Hindlimb muscle (tissue), 1 donor: ENCODE results near the gene LRRC8D. TPM values are rescaled to one million over a fixed set of nuclear protein-coding genes. Genes with fewer than 3 reads are reported as not detected.
A peak's percentile ranks its signal among the peaks of the same experiment; 100 is the strongest.

ENCODE experiments used
- DNase-seq: peaks from one replicate; pipeline ENCODE4 v3.0.0-alpha.2; 2013
- polyA plus RNA-seq: library from polyadenylated mRNA; unstranded; fragments of 120-200 nt; gene quantifications from one replicate; pipeline ENCODE4 v1.2.1, GENCODE V29; 2013; ENCODE audit not compliant: insufficient read length

Gene LRRC8D
- polyA plus RNA-seq, 1 donor: 7.5 TPM

- no peak for DNase-seq
Measured at GRCh38 chr1:89897347-89898133, 76.7 kb downstream of the LRRC8D start.

DNA sequence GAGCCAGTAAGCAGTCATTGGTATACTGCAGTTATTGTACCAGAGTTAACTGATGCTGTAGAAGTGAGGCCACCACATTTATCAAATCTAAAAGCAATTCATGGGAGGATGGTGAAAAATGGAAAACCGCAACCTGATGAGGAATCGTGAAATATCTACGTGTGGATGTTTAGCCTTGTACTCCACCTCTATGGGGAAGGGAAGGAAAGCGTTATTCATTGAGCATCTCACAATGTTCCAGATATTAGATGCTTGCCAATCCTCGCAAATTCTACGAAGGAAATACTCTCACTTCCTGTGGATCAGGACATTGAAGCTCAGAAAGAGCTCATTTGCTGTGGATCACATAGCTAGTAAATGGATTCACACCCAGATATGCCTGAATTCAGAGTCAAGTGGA is 77.3 kb downstream of the LRRC8D start:
- DNase-seq: no peak

- DNase-seq: no peak
Measured at GRCh38 chr1:89898695-89899470, 78.1 kb downstream of the LRRC8D start.

GRCh38 chr1:89900323-89900722 is 79.5 kb downstream of the LRRC8D start:
- no peak for DNase-seq

DNA sequence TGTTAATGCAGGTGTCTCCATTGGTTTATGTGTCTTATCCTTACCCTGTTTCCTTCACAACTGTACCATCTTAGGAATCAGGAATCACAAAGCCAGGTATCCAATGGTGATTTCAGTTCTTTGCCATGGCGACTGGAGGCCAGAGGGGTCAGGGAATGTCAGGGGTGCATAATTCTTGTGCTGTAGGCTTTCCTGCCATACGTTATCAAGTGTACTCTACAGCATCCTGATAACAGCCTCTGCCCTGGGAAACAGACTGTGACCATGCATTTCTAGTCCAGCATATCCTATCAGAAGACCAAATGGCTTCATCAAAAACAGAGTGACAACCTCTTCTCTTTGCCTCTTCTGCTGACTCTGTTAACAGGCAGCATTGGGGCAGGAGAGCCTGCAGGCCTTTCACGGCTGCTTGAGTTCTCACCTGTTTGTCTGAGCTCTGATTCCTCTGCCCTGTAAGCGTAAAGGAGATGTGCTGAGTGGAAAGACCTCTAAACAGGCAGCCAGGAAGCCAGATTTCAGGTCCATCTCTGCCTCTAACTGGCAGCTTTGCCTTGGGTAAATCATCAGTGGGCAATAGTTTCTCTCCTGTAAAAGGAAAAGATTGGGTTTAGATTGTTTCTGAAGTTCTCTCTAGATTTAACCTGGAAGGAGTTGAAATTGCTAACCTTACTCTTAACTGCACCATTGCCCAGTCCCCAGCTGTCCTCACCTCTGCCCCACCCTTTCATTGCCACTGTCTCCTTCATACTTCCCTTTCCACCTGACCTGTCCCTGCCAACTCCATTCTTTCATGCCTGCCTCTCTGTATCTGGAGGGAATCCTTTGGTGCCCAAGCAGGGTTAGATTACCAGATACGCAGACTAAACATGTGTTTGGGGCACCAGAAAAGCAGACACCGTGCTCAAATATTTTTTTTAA is 80.2 kb downstream of the LRRC8D start:
- no peak for DNase-seq

DNA sequence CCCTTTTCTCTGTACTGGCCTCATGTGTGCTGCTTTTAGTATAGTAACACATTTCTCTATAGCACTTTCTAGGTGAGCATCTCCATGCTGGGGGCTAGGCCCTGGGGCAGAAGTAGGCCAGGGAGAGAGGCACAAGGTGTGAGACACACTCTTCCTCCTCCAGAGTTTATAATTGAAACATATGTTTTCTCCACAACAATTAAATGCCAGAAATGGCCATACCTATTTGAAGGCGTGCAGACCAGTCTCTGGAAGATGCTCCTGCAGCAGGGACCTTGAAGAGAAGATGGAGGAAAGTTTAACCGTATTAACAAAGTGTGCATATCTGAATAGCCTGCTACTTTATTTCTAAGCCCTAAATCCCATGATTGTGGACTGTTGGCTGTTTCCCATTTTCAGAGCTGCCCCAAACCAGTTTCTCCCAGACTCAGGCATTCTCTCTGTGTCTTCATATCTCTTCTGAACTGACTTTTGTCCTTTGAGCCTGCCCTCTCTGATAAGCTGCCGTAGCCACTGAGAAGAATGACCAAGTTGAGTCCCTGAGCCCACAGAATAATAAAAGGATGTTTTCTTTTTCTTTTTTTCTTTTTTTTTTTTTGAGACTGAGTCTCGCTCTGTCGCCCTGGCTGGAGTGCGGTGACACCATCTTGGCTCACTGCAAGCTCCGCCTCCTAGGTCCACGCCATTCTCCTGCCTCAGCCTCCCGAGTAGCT is 81.3 kb downstream of the LRRC8D start:
- no peak for DNase-seq

GRCh38 chr1:89903550-89903949 is 82.7 kb downstream of the LRRC8D start:
- no peak for DNase-seq

DNA sequence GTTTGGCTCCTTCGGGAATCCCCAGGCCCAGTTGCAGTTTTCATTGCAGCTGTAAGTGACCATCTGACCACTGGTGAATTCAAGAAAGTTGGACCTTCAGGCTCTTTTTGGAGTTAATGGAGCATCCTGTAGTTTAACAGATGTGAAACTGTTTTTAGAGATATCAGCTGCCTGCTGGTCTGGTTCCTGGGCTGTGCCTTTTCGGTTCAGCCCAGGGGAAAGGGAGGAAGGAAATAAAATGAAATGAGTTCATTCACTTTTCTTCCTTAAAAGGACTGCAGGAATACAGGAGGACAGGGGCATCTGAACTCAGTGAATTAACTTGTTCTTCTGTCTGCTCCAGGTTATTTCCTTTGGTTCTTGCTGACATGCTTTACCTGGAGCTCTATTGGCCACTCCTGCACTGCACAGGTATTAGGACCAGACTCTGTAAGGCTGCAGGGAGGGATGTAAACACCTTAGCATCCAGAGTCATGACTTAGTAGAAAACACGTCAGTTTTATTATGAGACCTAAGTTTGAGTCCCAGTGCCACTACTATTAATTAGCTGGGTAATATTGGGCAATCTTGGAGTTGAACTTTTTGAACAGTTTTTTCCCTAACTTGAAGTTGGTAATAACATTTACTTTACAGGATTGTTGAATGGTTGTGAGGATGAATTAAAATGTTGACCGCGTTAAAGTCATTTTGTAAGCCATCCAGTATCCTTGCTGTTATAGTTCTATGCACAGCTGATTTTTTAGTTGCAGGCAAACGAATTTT is 83.6 kb downstream of the LRRC8D start:
- peak; percentile 42 for DNase-seq

GRCh38 chr1:89905395-89906058 is 84.7 kb downstream of the LRRC8D start:
- no peak for DNase-seq

- DNase-seq: no peak
Measured at GRCh38 chr1:89906088-89906487, 85.3 kb downstream of the LRRC8D start.

GRCh38 chr1:89907727-89908212 is 86.9 kb downstream of the LRRC8D start:
- DNase-seq: no peak

- DNase-seq: no peak
Measured at GRCh38 chr1:89908273-89908671, 87.4 kb downstream of the LRRC8D start.

DNA sequence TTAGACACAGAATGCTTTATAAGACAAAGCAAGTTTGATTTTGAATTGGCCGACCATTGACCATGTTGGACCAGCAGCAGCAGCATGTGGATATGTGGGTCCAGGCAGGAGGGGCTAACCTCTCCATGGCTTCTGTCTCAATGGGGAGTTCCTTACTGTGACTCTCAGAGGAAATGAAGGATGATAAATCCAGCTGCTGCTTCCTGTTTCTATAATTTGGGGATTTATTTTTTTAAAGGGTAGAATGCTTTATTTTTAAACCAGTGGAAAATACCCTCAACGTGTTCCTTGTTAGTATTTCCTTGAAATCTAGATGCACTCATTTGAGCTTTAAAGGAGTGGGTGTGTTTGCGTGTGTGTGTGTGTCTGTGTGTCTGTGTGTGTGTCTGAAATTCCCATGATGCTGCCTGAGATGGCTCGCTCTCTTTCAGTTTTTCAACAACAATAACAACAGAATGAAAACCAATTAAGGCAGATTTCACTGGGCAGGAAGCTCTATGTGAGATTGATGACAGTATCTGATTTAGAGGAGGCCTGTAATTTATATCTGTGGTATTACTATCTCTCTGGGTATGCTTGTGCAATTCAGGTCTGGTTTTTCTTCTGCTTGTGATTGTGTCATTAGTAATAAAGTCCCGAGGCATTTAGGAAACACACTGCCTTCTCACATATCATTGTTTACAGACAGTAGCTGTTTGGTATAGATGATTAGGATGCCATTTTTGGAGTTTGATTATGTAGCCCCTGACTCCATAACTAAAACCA is 88.0 kb downstream of the LRRC8D start:
- peak; percentile 26 for DNase-seq

GRCh38 chr1:89910268-89910667 is 89.4 kb downstream of the LRRC8D start:
- no peak for DNase-seq

DNA sequence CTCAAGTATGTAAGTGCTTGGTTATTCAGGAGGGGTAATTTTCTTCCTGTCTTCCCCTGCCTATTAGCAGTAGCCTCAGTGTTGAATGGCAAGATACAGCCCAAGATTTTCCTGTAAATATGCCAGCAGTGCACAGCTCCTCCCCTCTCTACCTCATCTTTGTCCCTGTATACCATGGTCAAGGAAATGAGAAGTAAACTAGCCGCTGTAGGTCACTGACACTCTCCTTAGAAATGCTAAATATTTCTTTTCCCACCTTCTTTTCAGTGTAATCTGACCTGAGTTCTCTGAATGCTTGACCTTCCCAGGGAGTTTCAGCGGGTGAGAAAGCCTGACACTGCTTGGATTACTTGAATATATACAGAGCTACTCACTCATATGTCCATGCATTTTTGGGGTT is 89.9 kb downstream of the LRRC8D start:
- DNase-seq: no peak

GRCh38 chr1:89911191-89911991 is 90.6 kb downstream of the LRRC8D start:
- DNase-seq: no peak

GRCh38 chr1:89912073-89912472 is 91.2 kb downstream of the LRRC8D start:
- DNase-seq: no peak

DNA sequence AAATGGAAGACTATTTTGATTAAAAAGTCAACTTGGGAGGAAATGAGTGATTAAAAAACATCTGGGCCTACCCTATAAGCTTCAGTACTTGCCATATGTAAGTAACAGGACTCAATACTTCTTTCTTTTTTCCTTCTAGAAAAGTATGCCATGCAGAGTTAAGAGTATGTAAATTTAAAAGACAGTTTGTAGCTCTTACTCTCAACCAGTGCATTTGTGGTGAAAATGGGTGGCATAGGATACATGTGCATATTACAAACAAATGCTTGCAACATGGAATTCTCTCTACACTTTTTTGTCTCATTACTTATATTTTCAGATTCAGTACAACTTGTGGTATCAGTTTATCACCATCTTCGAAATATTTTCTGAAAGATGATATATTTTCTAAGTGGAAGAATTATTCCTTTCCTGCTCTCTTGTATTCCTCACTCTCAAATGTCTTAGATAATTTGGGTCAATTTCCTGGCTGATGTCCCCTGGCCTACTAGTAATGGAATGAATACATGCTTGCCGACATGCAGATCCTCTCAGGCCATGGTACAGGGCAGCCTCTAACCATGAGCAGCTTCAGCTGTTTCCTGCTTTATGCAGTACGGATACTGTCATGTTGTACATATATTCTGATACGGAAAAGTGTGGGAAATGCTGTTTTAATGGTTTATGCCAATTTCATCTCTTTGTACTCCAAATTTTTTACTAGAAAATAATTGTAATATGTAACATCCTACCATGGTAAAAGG is 92.7 kb downstream of the LRRC8D start:
- DNase-seq: no peak
